ENCODE measurements around the gene RNGTT.

GRCh38 chr6:88651400-88651799 is 312.0 kb downstream of the RNGTT start:
- no peak for TF ChIP-seq EZH2 (IDR thresholded peaks at IDR 0.05; ENCODE audit: low read length, unreplicated experiment)
- no peak for TF ChIP-seq CTCF (conservative IDR thresholded peaks at IDR 0.05; ENCODE audit: low read depth, low read length)

All from PC-3 (cell line).